SK-N-SH (cell line): ENCODE measurements around the gene RAP1B. TPM values are rescaled to one million over a fixed set of nuclear protein-coding genes. Genes with fewer than 3 reads are reported as not detected.

Experiments used
- CTCF ChIA-PET: fragments of 300-600, 350-600 bp; formaldehyde crosslinking; extraction: SDS; loops from one replicate; lab custom pipeline; 2021; lab: Yijun Ruan, JAX
- POLR2A ChIA-PET: fragments of 350-600 bp; sonication (Branson Sonifier 250); formaldehyde crosslinking; extraction: SDS; loops from one replicate; lab custom pipeline; 2020; ENCODE audit warnings: antibody characterized with exemption, inconsistent platforms; lab: Yijun Ruan, JAX
- DNase-seq: peaks from one replicate; pipeline ENCODE4 v3.0.0; 2012
- H2AFZ ChIP-seq: fragments of 200-600 bp; sonication (generic); 2 replicates; pipeline ENCODE4 v1.8.1; 2016; ENCODE audit warnings: antibody characterized with exemption, mild to moderate bottlenecking, low read depth
- H3F3A ChIP-seq: fragments of 200-600 bp; sonication (generic); replicated peaks from 2 replicates; pipeline ENCODE3; 2016; ENCODE audit warnings: antibody characterized with exemption, mild to moderate bottlenecking; ENCODE audit not compliant: insufficient read depth
- H3K27ac ChIP-seq, 2 experiments: fragments of 200-500 bp in 1 of 2; fragments of 200-600 bp in 1 of 2; sonication (Bioruptor generic) in 1 of 2; sonication (generic), shearing (Covaris generic) in 1 of 2; 2 replicates each; pipeline versions ENCODE4 v1.5.1 to v1.6.1; 2014 to 2016; ENCODE audit warnings: low read depth in 2 of 2, inconsistent platforms in 1 of 2, low read length in 1 of 2, mild to moderate bottlenecking in 1 of 2, mixed read lengths in 1 of 2
- H3K27me3 ChIP-seq: fragments of 200-600 bp; sonication (generic), shearing (Covaris generic); 2 replicates; pipeline ENCODE4 v1.6.1; 2016; ENCODE audit warnings: mixed run types; ENCODE audit not compliant: insufficient read depth
- H3K36me3 ChIP-seq, 2 experiments: fragments of 200-500 bp in 1 of 2; fragments of 200-600 bp in 1 of 2; sonication (Bioruptor generic) in 1 of 2; sonication (generic) in 1 of 2; replicated peaks in 1 of 2; 2 replicates each; pipeline versions ENCODE3 to v1.5.1; 2014 to 2016; ENCODE audit warnings: low read length in 1 of 2, mild to moderate bottlenecking in 1 of 2; ENCODE audit not compliant: insufficient read depth in 2 of 2, control insufficient read depth in 1 of 2
- H3K4me1 ChIP-seq, 2 experiments: fragments of 200-500 bp in 1 of 2; fragments of 200-600 bp in 1 of 2; sonication (Bioruptor generic) in 1 of 2; sonication (generic), shearing (Covaris generic) in 1 of 2; 2 replicates each; pipeline versions ENCODE4 v1.5.1 to v1.6.1; 2014 to 2016; ENCODE audit warnings: low read depth in 1 of 2, low read length in 1 of 2, mixed run types in 1 of 2; ENCODE audit not compliant: insufficient read depth in 2 of 2, control insufficient read depth in 1 of 2
- H3K4me2 ChIP-seq: fragments of 200-600 bp; sonication (generic), shearing (Covaris generic); 2 replicates; pipeline ENCODE4 v1.6.1; 2017; ENCODE audit warnings: mixed run types
- H3K4me3 ChIP-seq, 2 experiments: fragments of 200-500 bp in 1 of 2; fragments of 200-600 bp in 1 of 2; sonication (Bioruptor generic) in 1 of 2; sonication (generic), shearing (Covaris generic) in 1 of 2; 2 replicates each; pipeline versions ENCODE4 v1.5.1 to v1.8.1; 2014 to 2016; ENCODE audit warnings: low read depth in 2 of 2, inconsistent platforms in 1 of 2, low read length in 1 of 2, mild to moderate bottlenecking in 1 of 2, mixed read lengths in 1 of 2, moderate library complexity in 1 of 2
- H3K79me2 ChIP-seq: fragments of 200-600 bp; sonication (generic); 2 replicates; pipeline ENCODE4 v1.8.1; 2017; ENCODE audit warnings: mild to moderate bottlenecking; ENCODE audit not compliant: insufficient read depth
- H3K9ac ChIP-seq: fragments of 200-600 bp; sonication (generic); 2 replicates; pipeline ENCODE4 v1.6.1; 2017; ENCODE audit warnings: mixed run types
- H3K9me2 ChIP-seq: fragments of 200-600 bp; sonication (generic); 2 replicates; pipeline ENCODE4 v1.6.1; 2017; ENCODE audit warnings: mixed run types
- H3K9me3 ChIP-seq: fragments of 200-600 bp; sonication (generic); 2 replicates; pipeline ENCODE4 v1.6.1; 2017; ENCODE audit warnings: mixed run types, mild to moderate bottlenecking, moderate library complexity
- H4K20me1 ChIP-seq: fragments of 200-600 bp; sonication (generic); 2 replicates; pipeline ENCODE4 v1.6.1; 2017; ENCODE audit warnings: mild to moderate bottlenecking, mixed run types; ENCODE audit not compliant: insufficient read depth
- CHD2 ChIP-seq: fragments of 150-350 bp; IDR thresholded peaks from 2 replicates; pipeline ENCODE4 v1.6.1; 2018; ENCODE audit warnings: low read length; ENCODE audit not compliant: partially characterized antibody
- FOXJ3 ChIP-seq: sonication (generic); formaldehyde crosslinking; IDR thresholded peaks from 2 replicates; pipeline ENCODE4 v1.5.1; 2020; ENCODE audit warnings: mild to moderate bottlenecking, missing genetic modification reagents
- FOXM1 ChIP-seq: IDR thresholded peaks from 2 replicates; pipeline ENCODE4 v1.4.0; 2012; ENCODE audit warnings: low read depth, mild to moderate bottlenecking
- GATA2 ChIP-seq: sonication (generic); formaldehyde crosslinking; IDR thresholded peaks from 2 replicates; pipeline ENCODE4 v1.5.0; 2020; ENCODE audit warnings: mild to moderate bottlenecking, missing genetic modification reagents
- JUND ChIP-seq: IDR thresholded peaks from 2 replicates; pipeline ENCODE4 v1.4.0; 2012
- NRF1 ChIP-seq: IDR thresholded peaks from 2 replicates; pipeline ENCODE4 v1.6.1; 2012; ENCODE audit warnings: low read depth, mild to moderate bottlenecking, low read length
- RFX5 ChIP-seq: IDR thresholded peaks from 2 replicates; pipeline ENCODE4 v1.6.1; 2012; ENCODE audit warnings: mild to moderate bottlenecking, improper control_type of control experiment, low read length
- SIN3A ChIP-seq: IDR thresholded peaks from 2 replicates; pipeline ENCODE4 v1.6.1; 2012; ENCODE audit warnings: low read depth, mild to moderate bottlenecking, low read length, moderate library complexity, borderline replicate concordance
- SMC3 ChIP-seq: IDR thresholded peaks from 2 replicates; pipeline ENCODE4 v1.6.1; 2012; ENCODE audit warnings: low read depth, low read length, improper control_type of control experiment
- TCF12 ChIP-seq: IDR thresholded peaks from 2 replicates; pipeline ENCODE4 v1.4.0; 2012
- WGBS: methylation state at CpG from one replicate; pipeline ENCODE4 v1.1.6; 2017; ENCODE audit warnings: low lambda C conversion rate; 5-methylcytosine and 5-hydroxymethylcytosine counted together
- polyA plus RNA-seq, 3 experiments: library from polyadenylated mRNA; depleted of rRNA; stranded (reverse); fragments of >200 nt; gene quantifications; 2 replicates each; pipeline ENCODE4 v1.2.3, GENCODE V29; 2012
- TF ChIP-seq, protein P1 (sequence below): fragments of 150-350 bp; IDR thresholded peaks from 2 replicates; pipeline ENCODE4 v1.6.1; 2017; ENCODE audit warnings: antibody characterized with exemption, low read length, low read depth, borderline replicate concordance
- TF ChIP-seq, protein P2 (sequence below): IDR thresholded peaks from 2 replicates; pipeline ENCODE4; 2012

The RAP1B gene
- polyA plus RNA-seq, 1 of the 3 experiments (the other 2 are of a cell fraction), result 128 TPM

DNA sequence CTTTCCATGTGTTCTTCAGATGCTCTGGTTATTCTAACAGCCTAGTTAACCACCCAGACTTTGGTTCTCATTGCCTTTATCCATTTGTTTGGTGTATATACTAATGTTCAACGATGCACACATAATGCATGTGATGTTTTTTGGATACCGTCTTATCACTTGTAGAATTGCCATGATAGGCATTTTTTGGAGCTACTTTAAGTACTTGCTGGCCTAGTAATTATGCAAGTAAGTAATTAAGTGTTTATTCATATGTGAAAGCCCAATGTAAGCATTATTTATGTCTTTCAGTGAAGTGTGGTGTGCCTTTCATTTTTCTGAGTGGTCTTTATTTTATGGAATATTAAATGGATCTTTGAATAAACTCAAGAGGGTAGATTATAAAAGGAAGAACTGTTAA is 14.2 kb downstream of the RAP1B start:
- no peak overlapping the region for H3K27ac ChIP-seq
- POLR2A ChIA-PET, result no interaction called here
- CTCF ChIA-PET, result no interaction called here

DNA sequence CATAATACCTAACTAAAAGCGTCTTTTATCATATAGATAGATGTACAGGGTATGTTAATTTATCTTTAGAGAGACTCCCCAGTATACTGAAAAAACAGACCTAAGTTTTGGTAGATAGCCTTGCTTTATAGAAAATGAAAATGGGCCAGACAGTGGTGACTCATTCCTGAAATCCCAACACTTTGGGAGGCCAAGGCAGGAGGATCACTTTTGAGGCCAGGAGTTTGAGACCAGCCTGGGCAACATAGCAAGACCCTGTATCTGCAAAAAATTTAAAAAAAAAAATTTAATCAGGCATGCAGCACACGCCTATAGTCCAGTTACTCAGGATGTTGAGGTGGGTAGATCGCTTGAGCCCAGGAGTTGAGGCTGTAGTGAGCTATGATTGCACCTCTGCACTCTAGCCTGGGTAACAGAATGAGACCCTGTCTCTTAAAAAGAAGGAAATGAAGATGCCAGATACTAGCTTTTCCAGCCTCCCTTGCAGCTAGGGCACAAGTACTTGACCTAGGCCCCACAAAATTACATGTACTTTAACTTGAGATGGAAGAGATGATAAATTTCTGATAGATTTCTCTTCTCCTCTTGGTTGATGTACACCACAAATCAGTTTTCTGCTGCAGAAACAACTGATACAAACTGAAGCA is 17.1 kb downstream of the RAP1B start:
- peaks cover 0 to 11% of the 10 kb centered on the region in 2 experiments; a peak in 1 of 4 replicates for H3K4me1 ChIP-seq
- TF ChIP-seq GATA2 (CRISPR knock-in tag), result no peak
- TF ChIP-seq, protein P1, sequence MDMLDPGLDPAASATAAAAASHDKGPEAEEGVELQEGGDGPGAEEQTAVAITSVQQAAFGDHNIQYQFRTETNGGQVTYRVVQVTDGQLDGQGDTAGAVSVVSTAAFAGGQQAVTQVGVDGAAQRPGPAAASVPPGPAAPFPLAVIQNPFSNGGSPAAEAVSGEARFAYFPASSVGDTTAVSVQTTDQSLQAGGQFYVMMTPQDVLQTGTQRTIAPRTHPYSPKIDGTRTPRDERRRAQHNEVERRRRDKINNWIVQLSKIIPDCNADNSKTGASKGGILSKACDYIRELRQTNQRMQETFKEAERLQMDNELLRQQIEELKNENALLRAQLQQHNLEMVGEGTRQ, result no peak
- TF ChIP-seq TCF12, result no peak
- TF ChIP-seq, protein P2, sequence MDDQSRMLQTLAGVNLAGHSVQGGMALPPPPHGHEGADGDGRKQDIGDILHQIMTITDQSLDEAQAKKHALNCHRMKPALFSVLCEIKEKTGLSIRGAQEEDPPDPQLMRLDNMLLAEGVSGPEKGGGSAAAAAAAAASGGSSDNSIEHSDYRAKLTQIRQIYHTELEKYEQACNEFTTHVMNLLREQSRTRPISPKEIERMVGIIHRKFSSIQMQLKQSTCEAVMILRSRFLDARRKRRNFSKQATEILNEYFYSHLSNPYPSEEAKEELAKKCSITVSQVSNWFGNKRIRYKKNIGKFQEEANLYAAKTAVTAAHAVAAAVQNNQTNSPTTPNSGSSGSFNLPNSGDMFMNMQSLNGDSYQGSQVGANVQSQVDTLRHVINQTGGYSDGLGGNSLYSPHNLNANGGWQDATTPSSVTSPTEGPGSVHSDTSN, result no peak
- TF ChIP-seq FOXM1, result no peak
- H3K27me3 ChIP-seq, result no peaks in the 10 kb centered on the region
- H3K36me3 ChIP-seq, result peaks cover 13 to 52% of the 10 kb centered on the region in 2 experiments
- no peak for DNase-seq
- no peak overlapping the region for H3K4me3 ChIP-seq
- no peak overlapping the region for H3K9ac ChIP-seq
- no peak overlapping the region for H2AFZ ChIP-seq
- peaks cover 100% of the 10 kb centered on the region for H3K79me2 ChIP-seq
- peaks cover 100% of the 10 kb centered on the region for H4K20me1 ChIP-seq
- no peaks in the 10 kb centered on the region for H3K9me2 ChIP-seq
- POLR2A ChIA-PET, result no interaction called here
- H3K9me3 ChIP-seq, result no peaks in the 10 kb centered on the region; the same call in 1 of the 2 replicates
- CTCF ChIA-PET, result no interaction called here
- no peak overlapping the region for H3K4me2 ChIP-seq
- peaks cover 53% of the 10 kb centered on the region for H3F3A ChIP-seq
- H3K27ac ChIP-seq, result no peak overlapping the region
- 92% methylated on average over 3 of the region's 3 CpGs for WGBS

More for the DNA sequence above, 14.2 kb downstream of the RAP1B start:
- no peak overlapping the region for H3K9ac ChIP-seq
- peaks cover 28% of the 10 kb centered on the region for H3F3A ChIP-seq
- no peak overlapping the region for H3K4me3 ChIP-seq
- peaks cover 13 to 39% of the 10 kb centered on the region in 2 experiments for H3K36me3 ChIP-seq
- H3K9me2 ChIP-seq, result no peaks in the 10 kb centered on the region
- 92% methylated on average over 2 of the region's 2 CpGs for WGBS
- H3K27me3 ChIP-seq, result no peaks in the 10 kb centered on the region
- peaks cover 100% of the 10 kb centered on the region for H3K79me2 ChIP-seq
- no peak overlapping the region for H3K4me2 ChIP-seq
- no peaks in the 10 kb centered on the region; the same call in 1 of the 2 replicates for H3K9me3 ChIP-seq
- DNase-seq, result no peak
- H4K20me1 ChIP-seq, result peaks cover 100% of the 10 kb centered on the region
- peaks cover 0 to 12% of the 10 kb centered on the region in 2 experiments; a peak in 2 of 4 replicates for H3K4me1 ChIP-seq
- no peak for TF ChIP-seq SIN3A
- TF ChIP-seq RFX5, result no peak
- TF ChIP-seq, protein P1, result no peak
- TF ChIP-seq JUND, result no peak
- TF ChIP-seq, protein P2, result no peak
- TF ChIP-seq CHD2, result no peak
- TF ChIP-seq NRF1, result no peak
- no peak for TF ChIP-seq FOXJ3 (CRISPR knock-in tag)
- no peak for TF ChIP-seq SMC3
- TF ChIP-seq, all 33 proteins: peak for 0
- no peak overlapping the region for H2AFZ ChIP-seq
